Measurements from ENCODE around the gene USP11. TPM values are rescaled to one million over a fixed set of nuclear protein-coding genes. Genes with fewer than 3 reads are reported as not detected.

Gene USP11
- total and polyA plus RNA-seq, 2 experiments from 2014 or later, result 64.2 to 65.1 TPM

DNA sequence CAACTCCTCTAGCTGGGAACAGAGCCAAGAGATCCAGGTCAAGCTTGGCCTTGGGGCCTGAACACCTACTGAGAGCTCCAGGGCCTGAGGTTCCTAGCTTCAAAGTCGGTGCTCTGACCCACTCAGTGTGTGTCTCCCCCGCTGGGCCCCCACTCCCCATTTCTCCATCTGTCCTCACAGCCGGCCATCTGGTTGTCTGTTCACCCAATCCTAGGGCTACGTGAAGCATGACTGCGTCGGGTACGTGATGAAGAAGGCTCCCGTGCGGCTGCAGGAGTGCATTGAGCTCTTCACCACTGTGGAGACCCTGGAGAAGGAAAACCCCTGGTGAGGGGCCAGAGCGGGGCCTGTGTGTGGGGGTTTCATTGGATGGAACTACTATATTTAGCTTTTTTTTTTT lies 12.3 kb downstream of the USP11 start:
- Mint-ChIP-seq H3K27ac (no peak overlapping the region), H3K9me3 (no peaks in the 10 kb centered on the region), H3K4me1 (no peaks in the 10 kb centered on the region), H3K4me3 (no peak overlapping the region), H3K36me3 (ENCODE audit: low read depth) (peaks cover 62% of the 10 kb centered on the region), H3K27me3 (ENCODE audit: insufficient read depth, low read depth, poor library complexity) (peaks cover 8% of the 10 kb centered on the region)
- Histone ChIP-seq H2AFZ (no peak overlapping the region), H3K4me2 (no peak overlapping the region), H3K79me2 (replicated peaks; ENCODE audit: insufficient read depth) (no peaks in the 10 kb centered on the region), H4K20me1 (replicated peaks; ENCODE audit: insufficient read depth) (no peaks in the 10 kb centered on the region), H3K9me2 (ENCODE audit: insufficient read depth) (no peaks in the 10 kb centered on the region), H3K27me3 (ENCODE audit: insufficient read depth) (no peaks in the 10 kb centered on the region), H3F3A (replicated peaks; ENCODE audit: low read depth) (no peaks in the 10 kb centered on the region), H3K4me1 (ENCODE audit: insufficient read depth) (no peaks in the 10 kb centered on the region), H3K27ac (ENCODE audit: low read depth) (no peak overlapping the region), H3K36me3 (ENCODE audit: insufficient read depth) (no peaks in the 10 kb centered on the region), H3K4me3 (no peak overlapping the region)
- TF ChIP-seq, protein P1, sequence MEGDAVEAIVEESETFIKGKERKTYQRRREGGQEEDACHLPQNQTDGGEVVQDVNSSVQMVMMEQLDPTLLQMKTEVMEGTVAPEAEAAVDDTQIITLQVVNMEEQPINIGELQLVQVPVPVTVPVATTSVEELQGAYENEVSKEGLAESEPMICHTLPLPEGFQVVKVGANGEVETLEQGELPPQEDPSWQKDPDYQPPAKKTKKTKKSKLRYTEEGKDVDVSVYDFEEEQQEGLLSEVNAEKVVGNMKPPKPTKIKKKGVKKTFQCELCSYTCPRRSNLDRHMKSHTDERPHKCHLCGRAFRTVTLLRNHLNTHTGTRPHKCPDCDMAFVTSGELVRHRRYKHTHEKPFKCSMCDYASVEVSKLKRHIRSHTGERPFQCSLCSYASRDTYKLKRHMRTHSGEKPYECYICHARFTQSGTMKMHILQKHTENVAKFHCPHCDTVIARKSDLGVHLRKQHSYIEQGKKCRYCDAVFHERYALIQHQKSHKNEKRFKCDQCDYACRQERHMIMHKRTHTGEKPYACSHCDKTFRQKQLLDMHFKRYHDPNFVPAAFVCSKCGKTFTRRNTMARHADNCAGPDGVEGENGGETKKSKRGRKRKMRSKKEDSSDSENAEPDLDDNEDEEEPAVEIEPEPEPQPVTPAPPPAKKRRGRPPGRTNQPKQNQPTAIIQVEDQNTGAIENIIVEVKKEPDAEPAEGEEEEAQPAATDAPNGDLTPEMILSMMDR (conservative IDR thresholded peaks at IDR 0.05; ENCODE audit: low read depth in 2 of 2), result no peak
- TF ChIP-seq, protein P2, sequence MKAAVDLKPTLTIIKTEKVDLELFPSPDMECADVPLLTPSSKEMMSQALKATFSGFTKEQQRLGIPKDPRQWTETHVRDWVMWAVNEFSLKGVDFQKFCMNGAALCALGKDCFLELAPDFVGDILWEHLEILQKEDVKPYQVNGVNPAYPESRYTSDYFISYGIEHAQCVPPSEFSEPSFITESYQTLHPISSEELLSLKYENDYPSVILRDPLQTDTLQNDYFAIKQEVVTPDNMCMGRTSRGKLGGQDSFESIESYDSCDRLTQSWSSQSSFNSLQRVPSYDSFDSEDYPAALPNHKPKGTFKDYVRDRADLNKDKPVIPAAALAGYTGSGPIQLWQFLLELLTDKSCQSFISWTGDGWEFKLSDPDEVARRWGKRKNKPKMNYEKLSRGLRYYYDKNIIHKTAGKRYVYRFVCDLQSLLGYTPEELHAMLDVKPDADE (IDR thresholded peaks at IDR 0.05), result no peak
- TF ChIP-seq ZNF114 (CRISPR knock-in tag; IDR thresholded peaks at IDR 0.05) (no peak), EZH2phosphoT487 (IDR thresholded peaks at IDR 0.05; ENCODE audit: unreplicated experiment) (no peak), NANOG (IDR thresholded peaks at IDR 0.05; ENCODE audit: borderline replicate concordance) (no peak), POLR2AphosphoS5 (IDR thresholded peaks at IDR 0.05; ENCODE audit: low read depth) (no peak), STAT1 (IDR thresholded peaks at IDR 0.05; ENCODE audit: unreplicated experiment) (no peak), CREB1 (CRISPR knock-in tag; IDR thresholded peaks at IDR 0.05; ENCODE audit: low read depth) (no peak), EZH2 (IDR thresholded peaks at IDR 0.05; ENCODE audit: low read depth, unreplicated experiment) (no peak), JUNB (IDR thresholded peaks at IDR 0.05; ENCODE audit: unreplicated experiment) (no peak), ZNF331 (CRISPR knock-in tag; IDR thresholded peaks at IDR 0.05; ENCODE audit: low read depth) (no peak)
- TF ChIP-seq, protein P3, sequence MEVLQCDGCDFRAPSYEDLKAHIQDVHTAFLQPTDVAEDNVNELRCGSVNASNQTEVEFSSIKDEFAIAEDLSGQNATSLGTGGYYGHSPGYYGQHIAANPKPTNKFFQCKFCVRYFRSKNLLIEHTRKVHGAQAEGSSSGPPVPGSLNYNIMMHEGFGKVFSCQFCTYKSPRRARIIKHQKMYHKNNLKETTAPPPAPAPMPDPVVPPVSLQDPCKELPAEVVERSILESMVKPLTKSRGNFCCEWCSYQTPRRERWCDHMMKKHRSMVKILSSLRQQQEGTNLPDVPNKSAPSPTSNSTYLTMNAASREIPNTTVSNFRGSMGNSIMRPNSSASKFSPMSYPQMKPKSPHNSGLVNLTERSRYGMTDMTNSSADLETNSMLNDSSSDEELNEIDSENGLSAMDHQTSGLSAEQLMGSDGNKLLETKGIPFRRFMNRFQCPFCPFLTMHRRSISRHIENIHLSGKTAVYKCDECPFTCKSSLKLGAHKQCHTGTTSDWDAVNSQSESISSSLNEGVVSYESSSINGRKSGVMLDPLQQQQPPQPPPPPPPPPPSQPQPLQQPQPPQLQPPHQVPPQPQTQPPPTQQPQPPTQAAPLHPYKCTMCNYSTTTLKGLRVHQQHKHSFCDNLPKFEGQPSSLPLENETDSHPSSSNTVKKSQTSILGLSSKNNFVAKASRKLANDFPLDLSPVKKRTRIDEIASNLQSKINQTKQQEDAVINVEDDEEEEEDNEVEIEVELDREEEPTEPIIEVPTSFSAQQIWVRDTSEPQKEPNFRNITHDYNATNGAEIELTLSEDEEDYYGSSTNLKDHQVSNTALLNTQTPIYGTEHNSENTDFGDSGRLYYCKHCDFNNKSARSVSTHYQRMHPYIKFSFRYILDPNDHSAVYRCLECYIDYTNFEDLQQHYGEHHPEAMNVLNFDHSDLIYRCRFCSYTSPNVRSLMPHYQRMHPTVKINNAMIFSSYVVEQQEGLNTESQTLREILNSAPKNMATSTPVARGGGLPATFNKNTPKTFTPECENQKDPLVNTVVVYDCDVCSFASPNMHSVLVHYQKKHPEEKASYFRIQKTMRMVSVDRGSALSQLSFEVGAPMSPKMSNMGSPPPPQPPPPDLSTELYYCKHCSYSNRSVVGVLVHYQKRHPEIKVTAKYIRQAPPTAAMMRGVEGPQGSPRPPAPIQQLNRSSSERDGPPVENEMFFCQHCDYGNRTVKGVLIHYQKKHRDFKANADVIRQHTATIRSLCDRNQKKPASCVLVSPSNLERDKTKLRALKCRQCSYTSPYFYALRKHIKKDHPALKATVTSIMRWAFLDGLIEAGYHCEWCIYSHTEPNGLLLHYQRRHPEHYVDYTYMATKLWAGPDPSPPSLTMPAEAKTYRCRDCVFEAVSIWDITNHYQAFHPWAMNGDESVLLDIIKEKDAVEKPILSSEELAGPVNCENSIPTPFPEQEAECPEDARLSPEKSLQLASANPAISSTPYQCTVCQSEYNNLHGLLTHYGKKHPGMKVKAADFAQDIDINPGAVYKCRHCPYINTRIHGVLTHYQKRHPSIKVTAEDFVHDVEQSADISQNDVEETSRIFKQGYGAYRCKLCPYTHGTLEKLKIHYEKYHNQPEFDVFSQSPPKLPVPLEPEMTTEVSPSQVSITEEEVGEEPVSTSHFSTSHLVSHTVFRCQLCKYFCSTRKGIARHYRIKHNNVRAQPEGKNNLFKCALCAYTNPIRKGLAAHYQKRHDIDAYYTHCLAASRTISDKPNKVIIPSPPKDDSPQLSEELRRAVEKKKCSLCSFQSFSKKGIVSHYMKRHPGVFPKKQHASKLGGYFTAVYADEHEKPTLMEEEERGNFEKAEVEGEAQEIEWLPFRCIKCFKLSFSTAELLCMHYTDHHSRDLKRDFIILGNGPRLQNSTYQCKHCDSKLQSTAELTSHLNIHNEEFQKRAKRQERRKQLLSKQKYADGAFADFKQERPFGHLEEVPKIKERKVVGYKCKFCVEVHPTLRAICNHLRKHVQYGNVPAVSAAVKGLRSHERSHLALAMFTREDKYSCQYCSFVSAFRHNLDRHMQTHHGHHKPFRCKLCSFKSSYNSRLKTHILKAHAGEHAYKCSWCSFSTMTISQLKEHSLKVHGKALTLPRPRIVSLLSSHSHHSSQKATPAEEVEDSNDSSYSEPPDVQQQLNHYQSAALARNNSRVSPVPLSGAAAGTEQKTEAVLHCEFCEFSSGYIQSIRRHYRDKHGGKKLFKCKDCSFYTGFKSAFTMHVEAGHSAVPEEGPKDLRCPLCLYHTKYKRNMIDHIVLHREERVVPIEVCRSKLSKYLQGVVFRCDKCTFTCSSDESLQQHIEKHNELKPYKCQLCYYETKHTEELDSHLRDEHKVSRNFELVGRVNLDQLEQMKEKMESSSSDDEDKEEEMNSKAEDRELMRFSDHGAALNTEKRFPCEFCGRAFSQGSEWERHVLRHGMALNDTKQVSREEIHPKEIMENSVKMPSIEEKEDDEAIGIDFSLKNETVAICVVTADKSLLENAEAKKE (CRISPR knock-in tag; IDR thresholded peaks at IDR 0.05), result no peak
- TF ChIP-seq, protein P4, sequence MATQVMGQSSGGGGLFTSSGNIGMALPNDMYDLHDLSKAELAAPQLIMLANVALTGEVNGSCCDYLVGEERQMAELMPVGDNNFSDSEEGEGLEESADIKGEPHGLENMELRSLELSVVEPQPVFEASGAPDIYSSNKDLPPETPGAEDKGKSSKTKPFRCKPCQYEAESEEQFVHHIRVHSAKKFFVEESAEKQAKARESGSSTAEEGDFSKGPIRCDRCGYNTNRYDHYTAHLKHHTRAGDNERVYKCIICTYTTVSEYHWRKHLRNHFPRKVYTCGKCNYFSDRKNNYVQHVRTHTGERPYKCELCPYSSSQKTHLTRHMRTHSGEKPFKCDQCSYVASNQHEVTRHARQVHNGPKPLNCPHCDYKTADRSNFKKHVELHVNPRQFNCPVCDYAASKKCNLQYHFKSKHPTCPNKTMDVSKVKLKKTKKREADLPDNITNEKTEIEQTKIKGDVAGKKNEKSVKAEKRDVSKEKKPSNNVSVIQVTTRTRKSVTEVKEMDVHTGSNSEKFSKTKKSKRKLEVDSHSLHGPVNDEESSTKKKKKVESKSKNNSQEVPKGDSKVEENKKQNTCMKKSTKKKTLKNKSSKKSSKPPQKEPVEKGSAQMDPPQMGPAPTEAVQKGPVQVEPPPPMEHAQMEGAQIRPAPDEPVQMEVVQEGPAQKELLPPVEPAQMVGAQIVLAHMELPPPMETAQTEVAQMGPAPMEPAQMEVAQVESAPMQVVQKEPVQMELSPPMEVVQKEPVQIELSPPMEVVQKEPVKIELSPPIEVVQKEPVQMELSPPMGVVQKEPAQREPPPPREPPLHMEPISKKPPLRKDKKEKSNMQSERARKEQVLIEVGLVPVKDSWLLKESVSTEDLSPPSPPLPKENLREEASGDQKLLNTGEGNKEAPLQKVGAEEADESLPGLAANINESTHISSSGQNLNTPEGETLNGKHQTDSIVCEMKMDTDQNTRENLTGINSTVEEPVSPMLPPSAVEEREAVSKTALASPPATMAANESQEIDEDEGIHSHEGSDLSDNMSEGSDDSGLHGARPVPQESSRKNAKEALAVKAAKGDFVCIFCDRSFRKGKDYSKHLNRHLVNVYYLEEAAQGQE (IDR thresholded peaks at IDR 0.05; ENCODE audit: unreplicated experiment), result no peak
- no peak for ATAC-seq
- no peak for DNase-seq (ENCODE audit: low spot score)
